Mesothelial cell of epicardium (in vitro differentiated cells): Measurements from ENCODE around the gene ADM. TPM values are rescaled to one million over a fixed set of nuclear protein-coding genes. Genes with fewer than 3 reads are reported as not detected.

Source experiments
- DNase-seq, 2 experiments: peaks; one replicate each; pipeline ENCODE4 v3.0.0; 2021; ENCODE audit warnings: low spot score in 2 of 2; ENCODE audit not compliant: unreplicated experiment in 2 of 2
- H3K27ac Mint-ChIP-seq: 2 replicates; pipeline ENCODE4 v1.8.0; 2021; ENCODE audit warnings: mixed read lengths
- H3K27me3 Mint-ChIP-seq: 2 replicates; pipeline ENCODE4 v1.8.0; 2021; ENCODE audit warnings: low read depth, mixed read lengths
- H3K36me3 Mint-ChIP-seq: 2 replicates; pipeline ENCODE4 v1.8.0; 2021; ENCODE audit warnings: mixed read lengths
- H3K4me1 Mint-ChIP-seq: 2 replicates; pipeline ENCODE4 v1.8.0; 2021; ENCODE audit warnings: mixed read lengths
- H3K4me3 Mint-ChIP-seq: 2 replicates; pipeline ENCODE4 v1.8.0; 2021; ENCODE audit warnings: mild to moderate bottlenecking, moderate library complexity, mixed read lengths
- H3K9me3 Mint-ChIP-seq: 2 replicates; pipeline ENCODE4 v1.8.0; 2021; ENCODE audit warnings: mixed read lengths
- CTCF ChIP-seq: fragments of 200-600 bp; sonication (generic); IDR thresholded peaks from one replicate; pipeline ENCODE4 v1.5.0; 2021; ENCODE audit warnings: antibody characterized with exemption; ENCODE audit not compliant: unreplicated experiment
- total RNA-seq: library from RNA; stranded (reverse); gene quantifications from 3 replicates; pipeline ENCODE4 v1.2.1, GENCODE V29; 2021

The ADM gene
- total RNA-seq, 1 donor from 2014 or later = 13.8 TPM

GRCh38 chr11:10338287-10338686, 33.4 kb downstream of the ADM start:
- no peak for TF ChIP-seq CTCF
- Mint-ChIP-seq H3K4me1 (no peaks in the 10 kb centered on the region), H3K27me3 (peaks cover 3% of the 10 kb centered on the region), H3K9me3 (peaks cover 6% of the 10 kb centered on the region), H3K27ac (no peak overlapping the region), H3K4me3 (no peak overlapping the region), H3K36me3 (no peaks in the 10 kb centered on the region)
- no peak for DNase-seq

GRCh38 chr11:10348650-10349280, 43.9 kb downstream of the ADM start:
- Mint-ChIP-seq H3K4me1 (peaks cover 17% of the 10 kb centered on the region), H3K36me3 (no peaks in the 10 kb centered on the region), H3K4me3 (no peak overlapping the region), H3K27ac (no peak overlapping the region), H3K9me3 (no peaks in the 10 kb centered on the region), H3K27me3 (no peaks in the 10 kb centered on the region)
- no peak for DNase-seq
- no peak for TF ChIP-seq CTCF

GRCh38 chr11:10349281-10349665, 44.4 kb downstream of the ADM start:
- no peak for TF ChIP-seq CTCF
- Mint-ChIP-seq H3K27ac (no peak overlapping the region), H3K4me3 (no peak overlapping the region), H3K9me3 (no peaks in the 10 kb centered on the region), H3K4me1 (peaks cover 19% of the 10 kb centered on the region), H3K27me3 (no peaks in the 10 kb centered on the region), H3K36me3 (no peaks in the 10 kb centered on the region)
- no peak for DNase-seq

- Mint-ChIP-seq H3K36me3 (no peaks in the 10 kb centered on the region), H3K4me3 (no peak overlapping the region), H3K4me1 (peaks cover 23% of the 10 kb centered on the region), H3K27me3 (no peaks in the 10 kb centered on the region), H3K27ac (no peak overlapping the region), H3K9me3 (no peaks in the 10 kb centered on the region)
- no peak for TF ChIP-seq CTCF
- no peak for DNase-seq
These were observed 44.9 kb downstream of the ADM start for GRCh38 chr11:10349806-10350205.

- peaks cover 27% of the 10 kb centered on the region for H3K4me1 Mint-ChIP-seq
- TF ChIP-seq CTCF = no peak
- no peaks in the 10 kb centered on the region for H3K36me3 Mint-ChIP-seq
- H3K4me3 Mint-ChIP-seq = no peak overlapping the region
- no peak overlapping the region for H3K27ac Mint-ChIP-seq
- DNase-seq = no peak
- H3K27me3 Mint-ChIP-seq = no peaks in the 10 kb centered on the region
- H3K9me3 Mint-ChIP-seq = no peaks in the 10 kb centered on the region
These were observed 45.5 kb downstream of the ADM start for GRCh38 chr11:10350334-10350733.

- peaks cover 29% of the 10 kb centered on the region for H3K4me1 Mint-ChIP-seq
- H3K27me3 Mint-ChIP-seq = no peaks in the 10 kb centered on the region
- no peak overlapping the region for H3K4me3 Mint-ChIP-seq
- H3K36me3 Mint-ChIP-seq = no peaks in the 10 kb centered on the region
- peak overlapping the region; percentile 78 for H3K27ac Mint-ChIP-seq
- no peak for TF ChIP-seq CTCF
- peaks cover 7% of the 10 kb centered on the region for H3K9me3 Mint-ChIP-seq
- DNase-seq = no peak
These were observed 46.5 kb downstream of the ADM start for GRCh38 chr11:10351435-10351764.
